ENCODE data around the gene UNC79. TPM values are rescaled to one million over a fixed set of nuclear protein-coding genes. Genes with fewer than 3 reads are reported as not detected.
A peak's percentile ranks its signal among the peaks of the same experiment; 100 is the strongest.

Gene UNC79
- total RNA-seq, 1 experiment from 2014 or later, result not detected

DNA sequence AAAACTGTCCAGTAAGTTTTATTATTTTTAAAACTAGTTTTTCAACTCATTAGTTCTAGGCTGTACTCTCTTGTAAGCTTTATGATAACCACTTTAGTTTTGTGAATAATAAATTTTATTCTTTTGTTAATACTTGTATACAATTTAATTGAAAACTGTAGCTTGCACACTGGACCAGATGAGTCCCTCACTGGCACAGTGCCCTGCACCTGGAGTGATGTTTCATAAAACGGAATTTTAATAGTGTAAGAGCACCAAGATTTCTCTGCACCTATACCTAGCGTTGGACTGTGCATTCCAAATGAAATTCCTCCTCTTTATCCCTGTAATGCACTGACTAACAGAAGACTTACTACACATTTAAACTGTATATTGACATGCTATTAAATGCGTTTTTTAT, 276.7 kb downstream of the UNC79 start:
- no peak for DNase-seq (ENCODE audit: low read depth)

DNA sequence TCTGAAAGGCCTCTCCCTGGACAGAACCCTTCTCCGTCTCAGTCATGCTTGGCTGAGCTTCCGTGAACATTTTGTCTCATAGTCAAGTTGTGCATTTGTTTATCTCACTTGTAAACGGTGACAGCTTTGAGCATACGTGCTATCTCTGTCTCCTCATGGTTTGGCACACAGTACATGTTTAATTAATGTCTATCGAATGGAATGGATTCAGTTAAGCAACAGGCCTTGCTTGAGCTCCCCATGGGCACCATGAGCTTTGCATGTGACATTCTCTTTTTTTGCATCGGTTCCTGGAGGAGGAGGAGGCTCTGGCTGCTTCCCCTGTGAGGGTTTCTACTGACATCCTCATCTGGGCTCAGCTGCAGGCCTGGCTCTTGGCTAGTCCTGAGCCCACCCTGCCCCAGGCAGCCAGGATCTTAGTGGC, 277.6 kb downstream of the UNC79 start:
- DNase-seq (ENCODE audit: low read depth), result no peak

- no peak for DNase-seq (ENCODE audit: low read depth)
Observed at GRCh38 chr14:93708800-93709199, 278.1 kb downstream of the UNC79 start.

- no peak for DNase-seq (ENCODE audit: low read depth)
Observed at GRCh38 chr14:93709249-93709648, 278.5 kb downstream of the UNC79 start.

DNA sequence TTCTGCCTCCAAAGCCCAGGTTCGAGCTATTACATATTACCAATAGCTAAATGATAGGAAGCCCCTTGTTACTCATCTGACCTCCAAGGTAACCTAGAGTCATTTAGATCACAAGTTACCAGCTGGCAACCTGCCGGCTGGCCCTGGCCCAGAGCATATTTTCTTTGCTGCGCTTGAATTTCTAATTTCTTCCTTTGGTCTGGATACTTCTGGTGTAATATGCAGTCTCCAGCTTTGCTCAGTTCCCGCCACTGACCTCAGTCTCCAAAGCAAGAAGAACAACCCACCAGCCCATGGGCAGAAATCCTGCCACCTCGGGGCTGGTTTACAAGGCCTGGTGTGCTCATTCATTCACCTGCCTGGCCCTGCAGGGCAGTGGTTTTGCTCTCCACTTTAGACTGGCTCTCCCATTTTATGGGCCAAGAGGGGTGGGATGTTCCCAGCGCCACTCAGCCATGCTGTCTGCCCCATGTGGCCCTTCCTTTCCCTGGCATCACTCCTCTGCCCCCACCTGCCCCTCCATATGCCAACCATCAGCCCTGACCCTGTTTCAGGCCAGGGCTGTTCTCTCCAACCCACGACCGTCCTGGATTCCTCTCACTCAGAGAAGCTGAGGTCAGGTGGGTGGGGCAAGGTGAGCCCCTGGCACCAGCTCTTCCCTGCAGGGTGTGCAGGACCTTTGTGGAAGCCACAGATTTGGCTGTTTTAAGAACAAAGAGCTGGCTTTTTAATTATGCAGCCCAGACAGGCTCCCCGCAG, 281.5 kb downstream of the UNC79 start:
- no peak for DNase-seq (ENCODE audit: low read depth)

GRCh38 chr14:93712838-93713724, 282.3 kb downstream of the UNC79 start:
- peak; percentile 2 for DNase-seq (ENCODE audit: low read depth)

DNA sequence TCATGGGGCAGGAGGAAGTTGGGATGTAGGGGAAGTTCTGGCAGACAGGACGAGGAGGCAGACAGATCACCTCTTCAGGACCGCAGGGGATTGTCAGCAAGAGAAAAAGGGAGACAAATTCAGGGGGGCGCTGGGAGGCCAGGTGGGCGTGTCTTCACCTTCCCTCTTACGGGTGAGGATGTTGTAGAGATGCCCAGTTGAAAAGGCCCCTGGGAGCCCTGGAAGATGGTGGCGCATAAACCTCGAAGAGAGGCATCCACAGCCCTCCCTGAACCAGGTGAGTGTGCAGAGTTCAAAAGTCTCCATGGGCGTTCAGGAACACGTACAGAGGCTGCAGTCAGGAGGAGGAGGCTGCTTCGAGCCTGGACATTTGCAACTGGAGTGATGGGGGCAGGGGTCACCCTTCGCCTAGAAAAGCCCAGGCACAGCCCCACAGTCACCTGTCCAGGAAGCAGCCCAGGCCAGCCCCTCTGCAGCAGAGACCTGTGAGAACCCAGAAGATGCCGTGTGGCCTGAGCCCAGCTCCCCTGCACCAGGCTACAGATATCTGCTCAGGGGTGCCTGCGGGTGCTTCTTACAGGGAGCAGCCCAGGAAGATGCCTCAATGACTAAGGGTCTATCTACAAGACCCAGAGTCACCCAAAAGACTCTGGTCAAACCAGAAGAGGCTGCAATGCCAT, 283.1 kb downstream of the UNC79 start:
- no peak for DNase-seq (ENCODE audit: low read depth)

DNA sequence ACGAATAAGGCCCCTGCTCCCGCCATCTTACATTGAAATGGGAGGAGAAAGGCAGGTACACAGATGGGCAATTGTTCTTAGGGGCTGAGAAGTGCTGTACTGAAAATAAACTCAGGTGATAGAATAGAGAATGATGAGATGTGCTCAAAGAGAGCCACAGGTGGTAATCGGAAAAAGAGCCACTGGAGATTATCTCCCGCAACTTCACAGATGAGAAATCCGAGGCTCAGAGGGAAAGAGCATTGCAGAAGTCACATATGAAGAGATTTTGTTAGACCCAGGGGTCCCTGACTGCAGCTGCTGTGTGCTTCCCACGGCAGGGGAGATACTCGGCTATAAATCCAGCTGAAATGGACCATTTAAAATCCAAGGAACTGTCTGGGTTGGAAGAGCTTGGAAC, 283.9 kb downstream of the UNC79 start:
- no peak for DNase-seq (ENCODE audit: low read depth)

DNA sequence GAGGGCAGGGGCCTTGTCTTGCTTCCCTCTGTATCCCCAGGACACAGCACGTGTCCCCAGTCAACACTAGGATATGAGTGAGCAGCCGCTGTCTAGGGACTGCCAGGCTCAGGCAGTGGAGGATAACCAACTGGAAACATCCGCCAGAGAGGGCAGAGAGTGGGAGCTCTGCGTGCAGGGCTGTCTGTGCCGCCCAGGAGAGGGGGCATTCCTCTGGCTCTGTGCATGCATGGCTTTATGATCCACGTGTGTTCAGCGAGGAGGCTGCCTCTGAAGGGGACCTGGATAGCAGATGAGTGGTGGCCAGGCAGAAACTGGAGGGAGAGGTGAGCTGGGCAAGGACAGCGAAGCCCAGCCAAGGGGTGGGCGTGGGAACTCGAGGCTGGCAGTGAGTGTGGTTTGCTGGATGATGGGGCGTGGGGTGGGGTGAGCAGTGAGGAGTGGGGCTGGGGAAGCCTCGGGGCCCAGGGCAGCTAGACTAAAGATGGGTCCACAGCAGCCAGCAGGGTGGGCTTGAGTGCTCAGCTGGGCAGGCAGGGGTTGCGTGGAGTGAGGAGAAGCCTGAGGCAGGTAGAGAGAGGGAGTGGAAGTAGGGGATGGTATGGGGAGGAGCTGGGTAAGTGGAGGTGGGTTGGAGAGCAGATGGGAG, 284.7 kb downstream of the UNC79 start:
- DNase-seq (ENCODE audit: low read depth), result no peak

GRCh38 chr14:93716002-93716745, 285.4 kb downstream of the UNC79 start:
- no peak for DNase-seq (ENCODE audit: low read depth)

DNA sequence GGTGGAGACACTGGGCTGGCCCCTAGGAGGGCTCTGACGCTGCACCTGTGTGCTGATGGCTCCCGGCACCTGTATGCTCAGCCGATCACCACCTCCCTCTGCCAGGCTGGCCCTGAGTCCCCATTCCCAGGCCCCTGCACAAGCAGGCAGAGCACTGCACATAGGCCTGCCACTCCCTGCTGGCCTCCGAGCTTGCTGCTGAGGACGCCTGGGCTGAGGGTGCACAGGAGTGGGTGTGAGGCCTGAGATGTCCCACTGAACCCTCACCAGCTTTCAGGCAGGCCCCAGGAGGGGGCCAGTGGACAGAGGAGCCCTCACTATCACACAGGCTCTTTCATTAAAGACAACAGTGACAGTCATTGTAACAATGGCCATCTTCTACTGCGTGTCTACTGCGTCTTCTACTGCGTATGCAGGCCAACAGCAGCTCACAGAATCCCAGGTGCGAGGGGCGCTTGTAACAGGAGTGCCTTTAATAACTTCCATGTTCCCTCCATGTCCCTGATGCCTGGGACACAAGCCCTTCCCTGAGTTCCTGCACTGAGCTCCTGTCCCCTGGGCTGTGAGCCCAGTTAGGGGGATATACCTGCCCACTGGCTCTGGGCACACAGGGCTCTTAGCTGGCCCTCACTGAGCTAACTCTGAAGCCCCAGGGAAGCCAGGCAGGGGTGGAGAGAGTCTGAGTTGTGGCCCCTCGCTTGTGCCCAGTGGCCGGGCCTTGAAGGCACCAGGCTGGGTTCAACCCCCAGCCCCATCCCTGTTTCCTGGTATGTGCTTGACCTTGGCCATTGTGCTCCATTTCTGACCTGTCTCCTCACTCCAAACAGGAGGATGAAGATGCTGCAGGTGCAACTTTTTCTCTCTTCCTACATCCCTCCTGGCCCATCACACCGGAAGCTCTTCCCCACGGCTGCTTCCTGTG, 286.3 kb downstream of the UNC79 start:
- DNase-seq (ENCODE audit: low read depth), result no peak

- no peak for DNase-seq (ENCODE audit: low read depth)
Observed at GRCh38 chr14:93717668-93718320, 287.1 kb downstream of the UNC79 start.

- DNase-seq (ENCODE audit: low read depth), result no peak
Observed at GRCh38 chr14:93719256-93719655, 288.5 kb downstream of the UNC79 start.

DNA sequence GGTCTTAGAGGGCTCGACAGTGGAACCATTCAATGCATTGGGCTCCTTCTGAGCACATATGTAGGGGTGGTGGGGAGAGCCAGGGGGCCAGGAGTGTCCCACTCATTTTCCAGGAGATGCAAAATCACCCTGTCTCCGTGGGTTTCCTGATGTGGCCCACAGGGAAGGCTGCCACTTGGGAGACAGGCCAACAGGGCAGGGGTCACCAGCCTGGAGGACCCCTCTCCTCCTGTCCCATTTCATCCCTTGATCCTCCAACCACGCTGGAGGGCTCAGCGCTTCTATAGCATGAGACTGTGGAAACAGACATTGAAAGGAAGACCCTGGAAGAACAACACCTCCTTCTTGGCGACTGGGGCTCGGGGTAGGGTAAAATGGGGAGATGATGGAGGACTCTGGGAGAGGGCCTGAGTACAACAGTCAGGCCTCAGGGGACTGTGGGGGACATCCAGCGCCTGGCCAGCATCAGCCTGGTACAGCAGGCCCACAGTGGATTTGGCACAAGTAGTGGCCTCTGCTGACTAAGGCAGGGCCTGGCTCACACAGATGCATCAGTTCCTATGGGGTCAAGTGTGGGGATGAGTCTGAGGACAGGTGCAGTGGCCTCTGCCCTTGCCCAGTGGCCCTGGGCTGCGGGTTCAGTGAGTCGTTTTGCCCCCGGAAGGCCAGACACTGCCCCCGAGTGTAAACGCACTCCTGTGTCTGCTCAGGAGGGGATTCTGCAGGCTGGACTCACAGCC, 289.5 kb downstream of the UNC79 start:
- no peak for DNase-seq (ENCODE audit: low read depth)

DNA sequence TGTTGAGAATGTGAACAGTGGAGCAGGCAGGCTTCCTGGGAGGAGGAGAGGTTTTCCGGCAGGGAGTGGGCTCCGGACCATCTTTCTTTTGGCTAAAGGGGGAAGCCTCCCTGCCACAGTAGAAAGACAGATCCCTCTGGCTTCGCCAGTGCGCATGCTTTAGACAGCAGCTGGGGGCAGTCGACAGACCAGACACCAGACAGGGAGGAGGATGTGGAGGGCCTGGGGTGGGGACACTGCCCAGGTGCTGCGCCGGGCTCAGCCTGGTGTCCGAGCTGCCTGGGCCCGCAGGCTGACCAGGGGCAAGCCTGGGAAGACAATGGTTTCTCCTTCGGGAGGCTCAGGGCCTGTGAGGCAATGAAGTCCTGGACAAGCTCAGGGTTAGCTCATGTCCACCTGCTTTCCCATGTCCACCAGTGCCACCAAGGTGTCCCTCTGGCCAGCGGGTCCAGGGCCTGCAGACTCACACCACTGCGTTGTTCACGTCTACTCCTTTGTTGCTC, 290.3 kb downstream of the UNC79 start:
- no peak for DNase-seq (ENCODE audit: low read depth)

DNA sequence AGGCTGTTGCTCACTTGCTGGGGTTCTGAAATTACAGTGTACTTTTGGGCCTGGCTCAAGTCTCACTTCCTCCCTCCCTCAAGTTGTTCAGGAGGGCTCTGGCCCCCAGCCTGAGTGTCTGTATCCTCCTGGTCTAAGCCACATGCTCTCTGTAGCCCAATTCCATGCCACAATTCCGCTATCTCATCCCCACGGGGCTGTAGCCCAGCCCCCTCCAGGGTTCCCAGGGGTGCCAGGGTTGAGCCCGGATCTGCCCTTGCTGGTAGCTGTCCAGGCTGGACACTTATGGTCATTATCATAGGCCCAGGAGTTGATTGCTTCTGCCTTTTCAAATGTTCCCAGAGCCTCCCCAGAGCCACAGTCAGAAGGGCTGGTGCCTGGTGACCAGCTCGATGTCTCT, 292.3 kb downstream of the UNC79 start:
- DNase-seq (ENCODE audit: low read depth), result no peak

DNA sequence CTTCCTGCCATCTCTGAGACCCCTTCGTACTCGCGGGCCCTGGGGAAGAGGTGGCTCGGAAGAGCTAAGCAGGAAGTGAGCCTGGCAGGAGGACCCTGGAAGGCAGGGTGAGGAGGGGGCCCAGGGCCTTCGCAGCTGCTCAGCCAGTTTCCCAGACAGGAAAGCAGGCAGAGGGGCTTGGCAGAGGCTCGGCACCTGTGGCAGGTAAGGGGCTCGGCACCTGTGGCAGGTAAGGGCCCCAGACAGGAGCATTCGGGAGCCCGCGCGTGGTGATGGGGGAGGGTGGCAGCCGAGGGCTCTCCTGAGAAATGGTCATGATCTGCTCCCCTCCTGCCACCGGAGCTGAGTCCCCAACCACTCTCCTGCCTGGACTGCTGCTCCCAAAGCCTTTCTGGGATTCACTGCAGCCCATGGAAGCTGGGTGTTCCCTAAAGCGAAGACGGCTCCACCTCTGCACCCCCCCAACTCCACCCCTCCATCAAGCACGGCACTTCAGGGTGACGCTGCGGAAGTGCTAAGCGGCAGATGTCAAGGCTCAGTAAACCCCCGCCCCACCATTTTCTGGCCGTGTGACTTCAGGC, 294.4 kb downstream of the UNC79 start:
- no peak for DNase-seq (ENCODE audit: low read depth)

- DNase-seq (ENCODE audit: low read depth), result no peak
Observed at GRCh38 chr14:93725993-93726392, 295.3 kb downstream of the UNC79 start.
